Measurements from ENCODE around the gene CCDC18.
A peak's percentile ranks its signal among the peaks of the same experiment; 100 is the strongest.

Gene CCDC18

GRCh38 chr1:93321720-93322119 lies 141.2 kb downstream of the CCDC18 start:
- DNase-seq: no peak

DNA sequence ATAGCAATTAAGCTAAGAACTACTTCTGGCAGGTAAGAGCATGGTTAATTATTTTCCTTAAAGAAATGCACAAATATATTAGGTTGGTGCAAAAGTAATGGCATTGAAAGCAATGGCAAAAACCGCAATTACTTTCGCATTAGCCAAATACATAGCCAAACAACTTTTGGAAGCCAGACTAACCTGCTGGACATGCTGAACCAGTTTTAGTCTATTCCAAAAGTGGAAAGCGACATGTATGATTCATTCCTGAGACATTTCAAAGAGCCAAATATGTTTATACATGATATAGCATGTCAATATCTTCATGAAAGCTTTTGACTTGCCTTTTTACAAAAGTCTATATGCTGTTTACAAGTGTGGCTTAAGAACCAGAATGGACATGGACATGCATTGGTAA lies 141.8 kb downstream of the CCDC18 start:
- no peak for DNase-seq

- no peak for DNase-seq
Measured at GRCh38 chr1:93323185-93323820, 142.8 kb downstream of the CCDC18 start.

GRCh38 chr1:93324486-93325464 lies 144.3 kb downstream of the CCDC18 start:
- peak; percentile 85 for DNase-seq

All from fibroblast of skin of right biceps (primary cell).